Suprapubic skin (tissue), 3 donors: ENCODE results near the gene ROBO1.

Experiments
- EP300 ChIP-seq: sonication (generic); formaldehyde crosslinking; IDR thresholded peaks from one replicate; pipeline ENCODE4 v1.6.1; 2017; ENCODE audit warnings: antibody characterized with exemption
- POLR2A ChIP-seq, 2 donors: fragments of 450-650 bp; IDR thresholded peaks; one replicate each; pipeline ENCODE4 v1.6.1; 2017; ENCODE audit warnings: antibody characterized with exemption in 2 of 2, mild to moderate bottlenecking in 2 of 2, moderate library complexity in 2 of 2
- TF ChIP-seq, protein P1 (sequence below), 2 donors: fragments of 200-600 bp in 1 of 2; fragments of 450-650 bp in 1 of 2; sonication (generic) in 1 of 2; IDR thresholded peaks; one replicate each; pipeline ENCODE4 v1.5.1; 2016 to 2019; ENCODE audit warnings: antibody characterized with exemption in 2 of 2, mild to moderate bottlenecking in 1 of 2, moderate library complexity in 1 of 2

DNA sequence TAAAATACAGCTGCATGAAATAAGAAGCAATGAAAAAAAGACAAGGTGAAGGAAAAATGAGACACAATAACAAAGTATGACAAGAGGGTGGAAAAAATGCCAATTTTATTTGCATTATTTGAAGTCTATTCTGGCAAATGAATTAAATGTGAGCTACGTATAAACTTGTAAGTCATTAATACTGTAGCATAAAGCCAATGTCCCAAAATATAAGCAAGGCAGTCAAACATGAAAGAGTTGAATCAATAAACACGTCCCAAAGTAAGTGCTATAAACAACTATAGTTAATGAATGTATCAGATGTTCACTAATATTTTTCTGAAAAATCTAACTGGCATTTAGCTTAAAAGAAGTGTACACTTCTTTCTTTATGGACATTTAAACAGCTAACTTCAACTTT, 481.9 kb downstream of the ROBO1 start:
- no peak for TF ChIP-seq POLR2A (IDR thresholded peaks at IDR 0.05)
- TF ChIP-seq EP300, result no peak
- TF ChIP-seq, protein P1, sequence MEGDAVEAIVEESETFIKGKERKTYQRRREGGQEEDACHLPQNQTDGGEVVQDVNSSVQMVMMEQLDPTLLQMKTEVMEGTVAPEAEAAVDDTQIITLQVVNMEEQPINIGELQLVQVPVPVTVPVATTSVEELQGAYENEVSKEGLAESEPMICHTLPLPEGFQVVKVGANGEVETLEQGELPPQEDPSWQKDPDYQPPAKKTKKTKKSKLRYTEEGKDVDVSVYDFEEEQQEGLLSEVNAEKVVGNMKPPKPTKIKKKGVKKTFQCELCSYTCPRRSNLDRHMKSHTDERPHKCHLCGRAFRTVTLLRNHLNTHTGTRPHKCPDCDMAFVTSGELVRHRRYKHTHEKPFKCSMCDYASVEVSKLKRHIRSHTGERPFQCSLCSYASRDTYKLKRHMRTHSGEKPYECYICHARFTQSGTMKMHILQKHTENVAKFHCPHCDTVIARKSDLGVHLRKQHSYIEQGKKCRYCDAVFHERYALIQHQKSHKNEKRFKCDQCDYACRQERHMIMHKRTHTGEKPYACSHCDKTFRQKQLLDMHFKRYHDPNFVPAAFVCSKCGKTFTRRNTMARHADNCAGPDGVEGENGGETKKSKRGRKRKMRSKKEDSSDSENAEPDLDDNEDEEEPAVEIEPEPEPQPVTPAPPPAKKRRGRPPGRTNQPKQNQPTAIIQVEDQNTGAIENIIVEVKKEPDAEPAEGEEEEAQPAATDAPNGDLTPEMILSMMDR (IDR thresholded peaks at IDR 0.05), result no peak
